ENCODE data around the gene CACNA1G. TPM values are rescaled to one million over a fixed set of nuclear protein-coding genes. Genes with fewer than 3 reads are reported as not detected.

CACNA1G gene
- total RNA-seq, 2 donors from 2014 or later = 0.11 TPM; not detected in 1

DNA sequence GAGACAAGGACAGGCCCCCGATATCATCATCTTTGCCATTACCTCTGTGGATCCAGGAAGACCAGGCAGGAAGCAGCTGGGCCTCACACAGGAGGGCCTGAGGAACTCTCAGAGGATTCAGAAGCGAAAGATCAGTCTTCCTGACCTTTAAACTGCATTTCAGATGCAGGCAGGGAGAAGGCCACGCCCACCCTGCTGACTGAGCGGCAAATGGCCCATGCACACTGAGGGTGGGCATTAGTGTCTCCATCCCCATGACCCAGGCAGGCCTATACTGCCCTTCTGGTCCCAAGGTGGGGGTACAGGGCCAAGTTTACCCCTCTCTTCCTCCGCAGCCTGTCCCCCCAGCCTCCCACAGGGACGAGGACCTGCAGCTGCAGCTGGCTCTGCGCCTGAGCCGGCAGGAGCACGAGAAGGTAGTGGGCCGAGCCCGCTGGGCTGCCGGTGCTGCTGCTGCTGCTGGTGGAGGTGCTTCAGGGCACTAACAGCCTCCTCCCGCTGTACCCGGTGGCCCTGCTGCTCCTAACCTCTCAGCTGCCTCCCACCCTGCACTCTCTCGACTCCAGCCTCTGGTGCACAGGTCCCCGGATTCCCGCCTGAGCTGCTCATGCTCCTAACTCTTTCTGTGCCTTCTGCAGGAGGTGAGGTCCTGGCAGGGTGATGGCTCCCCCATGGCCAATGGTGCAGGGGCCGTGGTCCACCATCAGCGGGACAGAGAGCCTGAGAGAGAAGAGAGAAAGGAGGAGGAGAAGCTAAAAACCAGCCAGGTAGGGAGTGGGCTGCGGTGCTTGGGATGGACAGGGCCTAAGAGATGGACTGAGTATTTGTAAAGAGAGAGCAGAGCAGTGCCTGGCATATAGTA is 21.7 kb upstream of the CACNA1G start:
- ATAC-seq (replicated peaks) = no peak
- peaks cover 16% of the 10 kb centered on the region for H3K4me1 Mint-ChIP-seq
- no peaks in the 10 kb centered on the region for H3K9me3 Mint-ChIP-seq
- no peak overlapping the region for H3K4me3 Mint-ChIP-seq
- H3K27me3 Mint-ChIP-seq = peaks cover 7% of the 10 kb centered on the region
- H3K36me3 Mint-ChIP-seq (ENCODE audit: low read depth) = no peaks in the 10 kb centered on the region
- no peak overlapping the region for H3K27ac Mint-ChIP-seq

- Mint-ChIP-seq H3K27ac (no peak overlapping the region), H3K36me3 (ENCODE audit: low read depth) (no peaks in the 10 kb centered on the region), H3K9me3 (no peaks in the 10 kb centered on the region), H3K4me3 (no peak overlapping the region), H3K4me1 (peaks cover 8% of the 10 kb centered on the region), H3K27me3 (peaks cover 8% of the 10 kb centered on the region)
- no peak for ATAC-seq (replicated peaks)
Measured at GRCh38 chr17:50539762-50540559, 20.6 kb upstream of the CACNA1G start.

GRCh38 chr17:50540560-50541401 is 19.7 kb upstream of the CACNA1G start:
- no peak for ATAC-seq (replicated peaks)
- H3K27ac Mint-ChIP-seq = no peak overlapping the region
- H3K27me3 Mint-ChIP-seq = peaks cover 13% of the 10 kb centered on the region
- no peaks in the 10 kb centered on the region for H3K9me3 Mint-ChIP-seq
- H3K36me3 Mint-ChIP-seq (ENCODE audit: low read depth) = no peaks in the 10 kb centered on the region
- H3K4me1 Mint-ChIP-seq = peaks cover 8% of the 10 kb centered on the region
- peak overlapping the region; percentile 78 for H3K4me3 Mint-ChIP-seq

DNA sequence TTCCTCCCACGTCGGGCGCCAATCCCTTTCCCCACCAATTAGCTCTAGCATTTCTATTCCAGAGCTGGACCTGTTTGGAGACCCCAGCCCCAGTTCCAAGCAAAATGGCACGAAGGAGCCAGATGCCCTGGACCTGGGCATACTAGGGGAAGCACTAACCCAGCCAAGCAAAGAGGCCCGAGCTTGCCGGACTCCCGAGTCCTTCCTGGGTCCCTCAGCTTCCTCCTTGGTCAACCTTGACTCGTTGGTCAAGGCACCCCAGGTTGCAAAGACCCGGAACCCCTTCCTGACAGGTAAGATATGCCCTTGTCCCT is 19.2 kb upstream of the CACNA1G start:
- H3K9me3 Mint-ChIP-seq = no peaks in the 10 kb centered on the region
- no peaks in the 10 kb centered on the region for H3K36me3 Mint-ChIP-seq (ENCODE audit: low read depth)
- H3K27ac Mint-ChIP-seq = no peak overlapping the region
- peak overlapping the region; percentile 78 for H3K4me3 Mint-ChIP-seq
- ATAC-seq (replicated peaks) = no peak
- H3K4me1 Mint-ChIP-seq = peaks cover 8% of the 10 kb centered on the region
- H3K27me3 Mint-ChIP-seq = peaks cover 13% of the 10 kb centered on the region

DNA sequence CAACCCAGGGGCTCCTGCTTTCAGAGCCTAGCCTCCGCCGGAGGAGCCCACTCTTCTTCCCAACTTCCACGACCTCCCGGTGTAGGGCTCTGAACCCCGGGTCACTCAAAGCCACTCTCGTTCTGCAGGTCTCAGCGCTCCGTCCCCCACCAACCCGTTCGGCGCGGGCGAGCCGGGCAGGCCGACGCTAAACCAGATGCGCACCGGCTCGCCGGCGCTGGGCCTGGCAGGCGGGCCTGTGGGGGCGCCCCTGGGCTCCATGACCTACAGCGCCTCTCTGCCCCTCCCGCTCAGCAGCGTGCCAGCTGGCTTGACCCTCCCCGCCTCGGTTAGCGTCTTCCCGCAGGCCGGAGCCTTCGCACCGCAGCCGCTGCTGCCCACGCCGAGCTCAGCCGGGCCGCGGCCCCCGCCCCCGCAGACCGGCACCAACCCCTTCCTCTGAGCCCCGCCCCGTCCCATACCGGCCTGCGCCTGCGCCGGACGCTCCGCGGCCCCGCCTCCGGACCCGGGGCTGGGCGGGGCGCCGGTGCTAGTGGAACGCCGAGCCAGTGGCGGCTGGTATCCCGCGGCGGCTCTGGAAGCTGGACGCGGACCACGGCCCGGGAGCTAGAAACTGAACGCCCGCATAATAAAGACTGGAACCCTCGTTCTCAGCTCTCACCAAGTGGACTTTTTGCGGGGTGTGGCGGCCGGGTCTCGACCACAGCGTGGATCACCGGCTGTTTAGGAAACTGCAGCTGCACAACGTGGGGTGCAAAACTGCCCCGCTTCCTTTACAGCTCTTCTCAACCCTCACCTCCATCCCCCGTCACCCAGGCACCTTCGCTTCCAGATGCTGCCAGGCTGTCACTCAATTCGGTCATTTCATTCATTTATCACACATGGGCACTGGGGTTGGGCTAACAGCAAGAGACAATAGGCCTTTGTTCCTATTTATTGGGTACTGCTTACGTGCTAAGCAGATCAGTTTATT is 18.5 kb upstream of the CACNA1G start:
- peak; percentile 87 for ATAC-seq (replicated peaks)
- no peaks in the 10 kb centered on the region for H3K9me3 Mint-ChIP-seq
- H3K27ac Mint-ChIP-seq = no peak overlapping the region
- peaks cover 8% of the 10 kb centered on the region for H3K4me1 Mint-ChIP-seq
- H3K36me3 Mint-ChIP-seq (ENCODE audit: low read depth) = no peaks in the 10 kb centered on the region
- H3K27me3 Mint-ChIP-seq = peaks cover 13% of the 10 kb centered on the region
- peak overlapping the region; percentile 78 for H3K4me3 Mint-ChIP-seq

- H3K9me3 Mint-ChIP-seq = no peaks in the 10 kb centered on the region
- H3K4me3 Mint-ChIP-seq = peak overlapping the region; percentile 78
- no peak overlapping the region for H3K27ac Mint-ChIP-seq
- no peak for ATAC-seq (replicated peaks)
- H3K36me3 Mint-ChIP-seq (ENCODE audit: low read depth) = no peaks in the 10 kb centered on the region
- H3K4me1 Mint-ChIP-seq = peaks cover 8% of the 10 kb centered on the region
- H3K27me3 Mint-ChIP-seq = peaks cover 13% of the 10 kb centered on the region
Measured at GRCh38 chr17:50542795-50543774, 17.4 kb upstream of the CACNA1G start.

GRCh38 chr17:50544516-50544915 is 16.0 kb upstream of the CACNA1G start:
- peaks cover 13% of the 10 kb centered on the region for H3K27me3 Mint-ChIP-seq
- no peak for ATAC-seq (replicated peaks)
- H3K36me3 Mint-ChIP-seq (ENCODE audit: low read depth) = no peaks in the 10 kb centered on the region
- no peak overlapping the region for H3K27ac Mint-ChIP-seq
- H3K4me1 Mint-ChIP-seq = peaks cover 8% of the 10 kb centered on the region
- no peak overlapping the region for H3K4me3 Mint-ChIP-seq
- H3K9me3 Mint-ChIP-seq = no peaks in the 10 kb centered on the region

GRCh38 chr17:50545311-50545710 is 15.2 kb upstream of the CACNA1G start:
- no peak for ATAC-seq (replicated peaks)
- H3K9me3 Mint-ChIP-seq = no peaks in the 10 kb centered on the region
- H3K4me3 Mint-ChIP-seq = no peak overlapping the region
- H3K4me1 Mint-ChIP-seq = peaks cover 8% of the 10 kb centered on the region
- peaks cover 13% of the 10 kb centered on the region for H3K27me3 Mint-ChIP-seq
- H3K36me3 Mint-ChIP-seq (ENCODE audit: low read depth) = no peaks in the 10 kb centered on the region
- H3K27ac Mint-ChIP-seq = no peak overlapping the region

DNA sequence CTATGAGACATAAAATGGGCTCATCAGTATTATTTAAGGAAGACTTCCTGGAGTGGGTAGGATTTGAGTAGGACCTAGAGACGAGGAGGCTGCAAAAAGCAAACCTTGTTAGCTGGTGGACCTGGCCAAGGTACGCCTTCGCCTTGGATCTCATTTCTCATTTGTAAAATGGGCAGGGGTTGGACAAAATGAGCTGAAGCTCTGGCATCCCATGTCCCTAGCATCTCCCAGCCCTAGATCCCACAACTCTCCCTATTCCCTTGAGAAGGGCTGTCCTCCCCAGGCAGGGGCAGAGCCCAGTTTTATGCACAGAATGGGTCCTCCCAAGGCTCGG is 13.8 kb upstream of the CACNA1G start:
- Mint-ChIP-seq H3K27me3 (peaks cover 13% of the 10 kb centered on the region), H3K36me3 (ENCODE audit: low read depth) (no peaks in the 10 kb centered on the region), H3K4me1 (peaks cover 6% of the 10 kb centered on the region), H3K4me3 (peak overlapping the region; percentile 71), H3K27ac (no peak overlapping the region), H3K9me3 (no peaks in the 10 kb centered on the region)
- no peak for ATAC-seq (replicated peaks)

DNA sequence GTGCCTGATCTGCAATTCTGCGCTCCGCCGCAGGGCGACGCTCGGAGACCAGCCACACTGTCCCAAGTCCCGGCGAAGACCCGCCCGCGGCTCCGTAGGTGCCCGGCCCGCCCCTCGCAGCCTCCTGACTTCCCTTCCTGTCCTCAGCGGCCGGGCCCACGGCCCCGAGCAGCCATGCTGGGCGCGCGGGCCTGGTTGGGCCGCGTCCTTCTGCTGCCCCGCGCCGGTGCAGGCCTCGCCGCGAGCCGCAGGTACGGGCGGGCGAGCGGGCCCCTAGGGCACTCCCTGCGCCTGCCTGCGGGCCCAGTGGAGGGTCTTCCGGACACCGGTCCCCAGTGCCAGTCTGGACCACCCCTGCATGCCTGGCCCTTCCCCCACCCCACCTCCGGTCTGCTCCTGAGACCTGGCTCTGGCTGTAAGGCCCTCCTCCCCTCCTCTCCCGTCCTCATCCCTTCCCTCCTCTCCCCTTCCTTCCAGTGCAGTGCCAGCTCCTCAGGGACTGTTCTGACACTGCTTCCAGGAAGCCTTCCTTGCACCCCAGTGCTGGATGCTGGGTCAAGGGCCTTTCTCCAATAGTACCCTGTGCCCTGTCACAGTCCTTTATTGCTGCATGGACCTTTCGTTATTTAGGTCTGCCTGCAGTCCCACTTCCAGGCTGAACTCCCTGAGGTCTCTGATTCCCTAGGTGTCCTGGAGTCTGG is 13.3 kb upstream of the CACNA1G start, which contains the start of gene SPATA20:
TSS of gene SPATA20 (plus strand) at position 140 of the 701 bp plus-strand sequence. CDS start at position 175, 35 bp downstream.
- Mint-ChIP-seq H3K27ac (peak within 1 kb of the TSS; percentile 66), H3K4me1 (peaks cover 5% of the 10 kb centered on the region)

DNA sequence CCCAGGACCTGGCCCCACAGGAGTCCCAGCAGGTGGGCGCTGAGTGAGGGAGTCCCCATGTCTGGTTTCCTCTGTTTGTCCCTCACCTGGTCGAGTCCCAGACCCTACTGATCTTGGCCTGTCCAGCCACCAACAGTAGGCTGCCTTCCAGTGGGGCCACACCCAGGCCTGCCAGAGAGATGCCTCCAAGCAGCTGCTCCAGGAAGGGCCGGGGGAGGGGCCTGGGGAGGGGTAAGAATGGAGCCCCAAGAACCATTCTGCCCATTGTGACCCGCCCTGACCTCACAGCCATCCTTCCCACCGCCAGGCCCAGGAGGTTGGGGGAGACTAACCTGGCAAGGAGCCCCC is 12.8 kb upstream of the CACNA1G start:
- Mint-ChIP-seq H3K27me3 (peaks cover 13% of the 10 kb centered on the region), H3K4me3 (peak overlapping the region; percentile 71), H3K27ac (peak overlapping the region; percentile 66), H3K9me3 (no peaks in the 10 kb centered on the region), H3K36me3 (ENCODE audit: low read depth) (no peaks in the 10 kb centered on the region), H3K4me1 (no peaks in the 10 kb centered on the region)
- no peak for ATAC-seq (replicated peaks)

More for the DNA sequence above, 13.3 kb upstream of the CACNA1G start, which contains the start of gene SPATA20:
- no peaks in the 10 kb centered on the region for H3K36me3 Mint-ChIP-seq (ENCODE audit: low read depth)
- H3K27me3 Mint-ChIP-seq = peaks cover 13% of the 10 kb centered on the region
- peak within 1 kb of the TSS; percentile 71 for H3K4me3 Mint-ChIP-seq
- peak; percentile 92 for ATAC-seq (replicated peaks)
- H3K9me3 Mint-ChIP-seq = no peaks in the 10 kb centered on the region

GRCh38 chr17:50548831-50549230 is 11.7 kb upstream of the CACNA1G start:
- H3K4me3 Mint-ChIP-seq = no peak overlapping the region
- no peaks in the 10 kb centered on the region for H3K36me3 Mint-ChIP-seq (ENCODE audit: low read depth)

More at GRCh38 chr17:50548831-50549230, 11.7 kb upstream of the CACNA1G start:
- Mint-ChIP-seq H3K27ac (no peak overlapping the region), H3K27me3 (peaks cover 13% of the 10 kb centered on the region), H3K9me3 (no peaks in the 10 kb centered on the region), H3K4me1 (no peaks in the 10 kb centered on the region)
- no peak for ATAC-seq (replicated peaks)
